ENCODE results near the gene FHL2.

The FHL2 gene

GRCh38 chr2:105406221-105406620 lies 7.4 kb upstream of the FHL2 start:
- Histone ChIP-seq H3K4me3 (ENCODE audit: low read depth, low read length) (no peak overlapping the region), H2AFZ (no peak overlapping the region)

DNA sequence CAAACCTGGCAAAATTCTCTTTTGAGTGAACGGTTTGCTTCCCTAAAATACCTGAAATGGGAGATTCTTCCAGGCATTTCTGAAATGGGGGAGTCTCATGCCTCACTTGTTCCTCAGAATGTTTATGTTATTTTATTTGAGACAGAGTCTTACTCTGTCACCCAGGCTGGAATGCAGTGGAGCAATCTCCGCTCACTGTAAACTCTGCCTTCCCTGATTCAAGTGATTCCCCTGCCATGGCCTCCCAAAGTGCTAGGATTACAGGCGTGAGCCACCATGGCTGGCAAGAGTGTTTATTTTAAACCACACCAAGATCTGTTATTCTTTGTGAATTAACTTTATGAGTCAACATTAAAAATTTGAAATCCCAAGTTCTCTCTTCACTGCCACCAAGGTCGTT lies 6.4 kb upstream of the FHL2 start:
- Histone ChIP-seq H3K4me3 (ENCODE audit: low read depth, low read length) (no peak overlapping the region), H3K9ac (no peak overlapping the region), H3K9me3 (ENCODE audit: control insufficient read depth, low read length) (no peaks in the 10 kb centered on the region), H3K4me1 (no peaks in the 10 kb centered on the region), H3K36me3 (ENCODE audit: control insufficient read depth, insufficient read depth, low read length) (no peaks in the 10 kb centered on the region), H2AFZ (no peak overlapping the region), H3K79me2 (no peaks in the 10 kb centered on the region), H3K4me2 (ENCODE audit: low read length) (no peak overlapping the region), H3K27me3 (ENCODE audit: control insufficient read depth, insufficient read depth, low read length) (no peaks in the 10 kb centered on the region), H3K27ac (no peak overlapping the region)
- no peak for TF ChIP-seq CTCF (IDR thresholded peaks at IDR 0.05)

More at GRCh38 chr2:105406221-105406620, 7.4 kb upstream of the FHL2 start:
- no peaks in the 10 kb centered on the region for H3K27me3 ChIP-seq (ENCODE audit: control insufficient read depth, insufficient read depth, low read length)
- H3K4me2 ChIP-seq (ENCODE audit: low read length) = no peak overlapping the region
- no peaks in the 10 kb centered on the region for H3K9me3 ChIP-seq (ENCODE audit: control insufficient read depth, low read length)
- no peak overlapping the region for H3K27ac ChIP-seq
- TF ChIP-seq CTCF (IDR thresholded peaks at IDR 0.05) = no peak
- no peak overlapping the region for H3K9ac ChIP-seq
- H3K36me3 ChIP-seq (ENCODE audit: control insufficient read depth, insufficient read depth, low read length) = no peaks in the 10 kb centered on the region
- no peaks in the 10 kb centered on the region for H3K79me2 ChIP-seq
- no peaks in the 10 kb centered on the region for H3K4me1 ChIP-seq

GRCh38 chr2:105404736-105405135 lies 5.9 kb upstream of the FHL2 start:
- no peak overlapping the region for H3K4me2 ChIP-seq (ENCODE audit: low read length)
- no peak overlapping the region for H2AFZ ChIP-seq
- TF ChIP-seq CTCF (IDR thresholded peaks at IDR 0.05) = no peak
- no peaks in the 10 kb centered on the region for H3K36me3 ChIP-seq (ENCODE audit: control insufficient read depth, insufficient read depth, low read length)
- no peaks in the 10 kb centered on the region for H3K9me3 ChIP-seq (ENCODE audit: control insufficient read depth, low read length)
- no peak overlapping the region for H3K9ac ChIP-seq
- H3K27me3 ChIP-seq (ENCODE audit: control insufficient read depth, insufficient read depth, low read length) = no peaks in the 10 kb centered on the region
- H3K4me1 ChIP-seq = no peaks in the 10 kb centered on the region
- no peak overlapping the region for H3K27ac ChIP-seq
- H3K79me2 ChIP-seq = no peaks in the 10 kb centered on the region
- no peak overlapping the region for H3K4me3 ChIP-seq (ENCODE audit: low read depth, low read length)

GRCh38 chr2:105403783-105404698 lies 5.2 kb upstream of the FHL2 start:
- Histone ChIP-seq H2AFZ (no peak overlapping the region), H3K27ac (no peak overlapping the region), H3K9me3 (ENCODE audit: control insufficient read depth, low read length) (no peaks in the 10 kb centered on the region), H3K79me2 (no peaks in the 10 kb centered on the region), H3K36me3 (ENCODE audit: control insufficient read depth, insufficient read depth, low read length) (no peaks in the 10 kb centered on the region), H3K27me3 (ENCODE audit: control insufficient read depth, insufficient read depth, low read length) (no peaks in the 10 kb centered on the region), H3K9ac (no peak overlapping the region), H3K4me3 (ENCODE audit: low read depth, low read length) (no peak overlapping the region), H3K4me1 (no peaks in the 10 kb centered on the region), H3K4me2 (ENCODE audit: low read length) (no peak overlapping the region)
- no peak for TF ChIP-seq CTCF (IDR thresholded peaks at IDR 0.05)
